ENCODE measurements around the gene MOB2.

GRCh38 chr11:1483445-1483961, 3.1 kb downstream of the MOB2 start:
- TF ChIP-seq ZNF561 (CRISPR knock-in tag; conservative IDR thresholded peaks at IDR 0.05) (no peak), POLR2AphosphoS2 (IDR thresholded peaks at IDR 0.05; ENCODE audit: low read length) (no peak), ZNF589 (CRISPR knock-in tag; IDR thresholded peaks at IDR 0.05; ENCODE audit: low read depth) (no peak), ELF1 (tag; IDR thresholded peaks at IDR 0.05) (no peak), NFXL1 (CRISPR knock-in tag; IDR thresholded peaks at IDR 0.05) (no peak), PYGO2 (tag; IDR thresholded peaks at IDR 0.05) (no peak), BRF1 (IDR thresholded peaks at IDR 0.05; ENCODE audit: borderline replicate concordance, extremely low read depth, insufficient read length) (no peak), CTCF (IDR thresholded peaks at IDR 0.05 in 2 of 3, conservative IDR thresholded peaks at IDR 0.05 in 1 of 3; ENCODE audit: insufficient read depth in 2 of 3, low read depth in 1 of 3, low read length in 3 of 3) (no peak), CBX8 (IDR thresholded peaks at IDR 0.05; ENCODE audit: borderline replicate concordance, extremely low read depth, low read depth, low read length, poor library complexity, severe bottlenecking) (no peak)
